ENCODE measurements around the gene TSPAN18.

TSPAN18 gene

GRCh38 chr11:44780940-44781631, 54.3 kb downstream of the TSPAN18 start:
- no peak overlapping the region for H3K18ac ChIP-seq (ENCODE audit: low read length)
- no peaks in the 10 kb centered on the region for H3K27me3 ChIP-seq (ENCODE audit: control insufficient read depth in 3 of 3, insufficient read depth in 3 of 3, low read depth in 1 of 3, low read length in 3 of 3)
- no peak overlapping the region for H2AFZ ChIP-seq (ENCODE audit: low read length)
- H2BK15ac ChIP-seq (ENCODE audit: low read length), result no peak overlapping the region
- H2AK5ac ChIP-seq (ENCODE audit: low read depth, low read length), result no peak overlapping the region
- no peak overlapping the region for H3K27ac ChIP-seq (replicated peaks; ENCODE audit: low read length)
- no peak for DNase-seq (ENCODE audit: low spot score)
- no peak overlapping the region for H3K4me2 ChIP-seq (ENCODE audit: insufficient read depth, low read length, poor library complexity, severe bottlenecking)
- H3K79me1 ChIP-seq (ENCODE audit: low read depth, low read length), result peaks cover 9% of the 10 kb centered on the region
- no peak overlapping the region for H3K9ac ChIP-seq (ENCODE audit: low read depth, low read length, poor library complexity)
- H4K8ac ChIP-seq (ENCODE audit: low read depth, low read length), result no peak overlapping the region
- H3K4me1 ChIP-seq (ENCODE audit: control insufficient read depth in 2 of 2, insufficient read depth in 1 of 2, low read depth in 1 of 2, low read length in 2 of 2), result peaks cover 29 to 41% of the 10 kb centered on the region in 2 donors
- no peak overlapping the region for H2BK5ac ChIP-seq (ENCODE audit: low read length)
- no peak overlapping the region for H2BK12ac ChIP-seq (ENCODE audit: low read length)
- H3K4me3 ChIP-seq (ENCODE audit: low read length in 2 of 2), result no peak overlapping the region
- H2BK120ac ChIP-seq (ENCODE audit: low read depth, low read length), result no peak overlapping the region
- peaks cover 7 to 14% of the 10 kb centered on the region in 2 donors for H3K36me3 ChIP-seq (replicated peaks in 1 of 2; ENCODE audit: control insufficient read depth in 2 of 2, insufficient read depth in 2 of 2, low read length in 2 of 2)
- H3K9me3 ChIP-seq (replicated peaks in 1 of 2; ENCODE audit: control insufficient read depth in 2 of 2, insufficient read depth in 1 of 2, low read depth in 1 of 2, low read length in 2 of 2), result peaks cover 0 to 8% of the 10 kb centered on the region in 2 donors
- H3K23ac ChIP-seq (ENCODE audit: low read depth, low read length, poor library complexity), result no peak overlapping the region
- no peak overlapping the region for H4K91ac ChIP-seq (ENCODE audit: low read depth, low read length, poor library complexity)
- WGBS, 2 donors (ENCODE audit: extremely low coverage in 2 of 2, insufficient read length in 2 of 2, insufficient replicate concordance in 1 of 2), result no CpG with 5 or more reads among the region's 9 CpGs
- no peak overlapping the region for H3K14ac ChIP-seq (ENCODE audit: low read length)
- H3K4ac ChIP-seq (ENCODE audit: low read length), result no peak overlapping the region

GRCh38 chr11:44781655-44782054, 54.9 kb downstream of the TSPAN18 start:
- no peak overlapping the region for H3K27ac ChIP-seq (replicated peaks; ENCODE audit: low read length)
- H3K79me1 ChIP-seq (ENCODE audit: low read depth, low read length), result peaks cover 9% of the 10 kb centered on the region
- H3K4me2 ChIP-seq (ENCODE audit: insufficient read depth, low read length, poor library complexity, severe bottlenecking), result no peak overlapping the region
- H3K18ac ChIP-seq (ENCODE audit: low read length), result no peak overlapping the region
- no peak overlapping the region for H2BK120ac ChIP-seq (ENCODE audit: low read depth, low read length)
- WGBS, 2 donors (ENCODE audit: extremely low coverage in 2 of 2, insufficient read length in 2 of 2, insufficient replicate concordance in 1 of 2), result no CpG with 5 or more reads among the region's 2 CpGs
- H3K9me3 ChIP-seq (replicated peaks in 1 of 2; ENCODE audit: control insufficient read depth in 2 of 2, insufficient read depth in 1 of 2, low read depth in 1 of 2, low read length in 2 of 2), result peaks cover 0 to 8% of the 10 kb centered on the region in 2 donors
- H3K23ac ChIP-seq (ENCODE audit: low read depth, low read length, poor library complexity), result no peak overlapping the region
- peaks cover 7 to 14% of the 10 kb centered on the region in 2 donors for H3K36me3 ChIP-seq (replicated peaks in 1 of 2; ENCODE audit: control insufficient read depth in 2 of 2, insufficient read depth in 2 of 2, low read length in 2 of 2)
- no peaks in the 10 kb centered on the region for H3K27me3 ChIP-seq (ENCODE audit: control insufficient read depth in 3 of 3, insufficient read depth in 3 of 3, low read depth in 1 of 3, low read length in 3 of 3)
- H2AFZ ChIP-seq (ENCODE audit: low read length), result no peak overlapping the region
- H2BK15ac ChIP-seq (ENCODE audit: low read length), result no peak overlapping the region
- no peak overlapping the region for H3K9ac ChIP-seq (ENCODE audit: low read depth, low read length, poor library complexity)
- no peak overlapping the region for H3K4ac ChIP-seq (ENCODE audit: low read length)
- no peak overlapping the region for H4K91ac ChIP-seq (ENCODE audit: low read depth, low read length, poor library complexity)
- no peak overlapping the region for H4K8ac ChIP-seq (ENCODE audit: low read depth, low read length)
- DNase-seq (ENCODE audit: low spot score), result no peak
- H3K14ac ChIP-seq (ENCODE audit: low read length), result no peak overlapping the region
- no peak overlapping the region for H2AK5ac ChIP-seq (ENCODE audit: low read depth, low read length)
- H3K4me3 ChIP-seq (ENCODE audit: low read length in 2 of 2), result no peak overlapping the region
- no peak overlapping the region for H2BK12ac ChIP-seq (ENCODE audit: low read length)
- peaks cover 32 to 44% of the 10 kb centered on the region in 2 donors for H3K4me1 ChIP-seq (ENCODE audit: control insufficient read depth in 2 of 2, insufficient read depth in 1 of 2, low read depth in 1 of 2, low read length in 2 of 2)
- no peak overlapping the region for H2BK5ac ChIP-seq (ENCODE audit: low read length)

GRCh38 chr11:44782478-44782877, 55.7 kb downstream of the TSPAN18 start:
- Histone ChIP-seq H3K27me3 (ENCODE audit: control insufficient read depth in 3 of 3, insufficient read depth in 3 of 3, low read depth in 1 of 3, low read length in 3 of 3) (no peaks in the 10 kb centered on the region), H2AFZ (ENCODE audit: low read length) (no peak overlapping the region), H4K91ac (ENCODE audit: low read depth, low read length, poor library complexity) (no peak overlapping the region), H2BK15ac (ENCODE audit: low read length) (no peak overlapping the region), H2BK120ac (ENCODE audit: low read depth, low read length) (no peak overlapping the region), H3K14ac (ENCODE audit: low read length) (no peak overlapping the region), H3K36me3 (replicated peaks in 1 of 2; ENCODE audit: control insufficient read depth in 2 of 2, insufficient read depth in 2 of 2, low read length in 2 of 2) (peaks cover 7 to 14% of the 10 kb centered on the region in 2 donors), H3K4me1 (ENCODE audit: control insufficient read depth in 2 of 2, insufficient read depth in 1 of 2, low read depth in 1 of 2, low read length in 2 of 2) (peaks cover 33 to 41% of the 10 kb centered on the region in 2 donors), H3K4me3 (ENCODE audit: low read length in 2 of 2) (no peak overlapping the region), H3K4me2 (ENCODE audit: insufficient read depth, low read length, poor library complexity, severe bottlenecking) (no peak overlapping the region), H2BK5ac (ENCODE audit: low read length) (no peak overlapping the region), H4K8ac (ENCODE audit: low read depth, low read length) (no peak overlapping the region), H3K9me3 (replicated peaks in 1 of 2; ENCODE audit: control insufficient read depth in 2 of 2, insufficient read depth in 1 of 2, low read depth in 1 of 2, low read length in 2 of 2) (peaks cover 0 to 8% of the 10 kb centered on the region in 2 donors), H3K79me1 (ENCODE audit: low read depth, low read length) (peaks cover 9% of the 10 kb centered on the region), H3K4ac (ENCODE audit: low read length) (no peak overlapping the region), H3K9ac (ENCODE audit: low read depth, low read length, poor library complexity) (no peak overlapping the region), H3K18ac (ENCODE audit: low read length) (no peak overlapping the region), H2BK12ac (ENCODE audit: low read length) (no peak overlapping the region), H2AK5ac (ENCODE audit: low read depth, low read length) (no peak overlapping the region), H3K27ac (replicated peaks; ENCODE audit: low read length) (no peak overlapping the region), H3K23ac (ENCODE audit: low read depth, low read length, poor library complexity) (no peak overlapping the region)
- DNase-seq (ENCODE audit: low spot score), result no peak
- no CpG with 5 or more reads among the region's 4 CpGs for WGBS, 2 donors (ENCODE audit: extremely low coverage in 2 of 2, insufficient read length in 2 of 2, insufficient replicate concordance in 1 of 2)

- Histone ChIP-seq H3K23ac (ENCODE audit: low read depth, low read length, poor library complexity) (no peak overlapping the region), H3K27me3 (ENCODE audit: control insufficient read depth in 3 of 3, insufficient read depth in 3 of 3, low read depth in 1 of 3, low read length in 3 of 3) (no peaks in the 10 kb centered on the region), H3K4me3 (ENCODE audit: low read length in 2 of 2) (no peak overlapping the region)
These were observed 57.6 kb downstream of the TSPAN18 start for GRCh38 chr11:44784436-44784760.

More at GRCh38 chr11:44784436-44784760, 57.6 kb downstream of the TSPAN18 start:
- no peak overlapping the region for H3K27ac ChIP-seq (replicated peaks; ENCODE audit: low read length)
- H3K14ac ChIP-seq (ENCODE audit: low read length), result no peak overlapping the region
- H4K8ac ChIP-seq (ENCODE audit: low read depth, low read length), result no peak overlapping the region
- no peak overlapping the region for H2BK120ac ChIP-seq (ENCODE audit: low read depth, low read length)
- H2AK5ac ChIP-seq (ENCODE audit: low read depth, low read length), result no peak overlapping the region
- peaks cover 6% of the 10 kb centered on the region for H3K79me1 ChIP-seq (ENCODE audit: low read depth, low read length)
- H2BK15ac ChIP-seq (ENCODE audit: low read length), result no peak overlapping the region
- no peak overlapping the region for H4K91ac ChIP-seq (ENCODE audit: low read depth, low read length, poor library complexity)
- H2BK5ac ChIP-seq (ENCODE audit: low read length), result no peak overlapping the region
- H3K9ac ChIP-seq (ENCODE audit: low read depth, low read length, poor library complexity), result no peak overlapping the region
- H3K9me3 ChIP-seq (replicated peaks in 1 of 2; ENCODE audit: control insufficient read depth in 2 of 2, insufficient read depth in 1 of 2, low read depth in 1 of 2, low read length in 2 of 2), result peaks cover 0 to 8% of the 10 kb centered on the region in 2 donors
- H3K4me2 ChIP-seq (ENCODE audit: insufficient read depth, low read length, poor library complexity, severe bottlenecking), result no peak overlapping the region
- WGBS, 2 donors (ENCODE audit: extremely low coverage in 2 of 2, insufficient read length in 2 of 2, insufficient replicate concordance in 1 of 2), result no CpG with 5 or more reads among the region's 8 CpGs
- DNase-seq (ENCODE audit: low spot score), result no peak
- peak overlapping the region; percentile 13 for H3K18ac ChIP-seq (ENCODE audit: low read length)
- no peak overlapping the region for H2AFZ ChIP-seq (ENCODE audit: low read length)
- H3K4ac ChIP-seq (ENCODE audit: low read length), result no peak overlapping the region
- peaks cover 49 to 51% of the 10 kb centered on the region in 2 donors for H3K4me1 ChIP-seq (ENCODE audit: control insufficient read depth in 2 of 2, insufficient read depth in 1 of 2, low read depth in 1 of 2, low read length in 2 of 2)
- no peak overlapping the region for H2BK12ac ChIP-seq (ENCODE audit: low read length)
- peaks cover 5 to 11% of the 10 kb centered on the region in 2 donors for H3K36me3 ChIP-seq (replicated peaks in 1 of 2; ENCODE audit: control insufficient read depth in 2 of 2, insufficient read depth in 2 of 2, low read length in 2 of 2)
